Adrenal gland (tissue), 5 donors: ENCODE measurements around the gene TRIM37.

Source experiments
- POLR2A ChIP-seq, 2 donors: fragments of 450-650 bp; IDR thresholded peaks; one replicate each; pipeline ENCODE4 v1.6.1; 2017; ENCODE audit warnings: antibody characterized with exemption in 2 of 2, mild to moderate bottlenecking in 2 of 2, moderate library complexity in 1 of 2
- TF ChIP-seq, protein P1 (sequence below), 6 experiments: fragments of 450-650 bp in 4 of 6; fragments of 200-600 bp in 2 of 6; sonication (generic) in 1 of 6; IDR thresholded peaks; 1 replicate in 5 of 6; 2 replicates in 1 of 6; pipeline versions ENCODE4 v1.5.1 to v1.8.0; 2016 to 2021; ENCODE audit warnings: antibody characterized with exemption in 6 of 6, mild to moderate bottlenecking in 2 of 6, moderate library complexity in 1 of 6
- donor health status: DM: no; HTN: no; CAD: no.

DNA sequence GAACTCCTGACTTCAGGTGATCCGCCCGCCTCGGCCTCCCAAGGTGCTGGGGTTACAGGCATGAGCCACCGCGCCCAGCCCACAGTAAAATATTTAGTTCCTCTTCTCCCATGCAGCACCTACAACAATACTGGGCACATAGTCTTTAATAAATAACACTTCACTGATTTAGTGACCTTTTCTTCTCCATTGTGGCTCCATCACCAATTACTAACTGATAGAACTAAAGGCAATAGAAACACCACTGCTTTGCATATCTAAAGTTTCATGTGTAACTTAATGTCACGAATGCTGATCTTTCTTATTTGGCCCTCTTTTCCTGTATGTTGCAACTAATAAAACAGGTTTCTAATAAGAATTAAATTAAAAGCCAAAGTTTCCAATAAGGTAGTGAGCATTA lies 38.9 kb downstream of the TRIM37 start:
- TF ChIP-seq POLR2A (IDR thresholded peaks at IDR 0.05): no peak
- TF ChIP-seq, protein P1, sequence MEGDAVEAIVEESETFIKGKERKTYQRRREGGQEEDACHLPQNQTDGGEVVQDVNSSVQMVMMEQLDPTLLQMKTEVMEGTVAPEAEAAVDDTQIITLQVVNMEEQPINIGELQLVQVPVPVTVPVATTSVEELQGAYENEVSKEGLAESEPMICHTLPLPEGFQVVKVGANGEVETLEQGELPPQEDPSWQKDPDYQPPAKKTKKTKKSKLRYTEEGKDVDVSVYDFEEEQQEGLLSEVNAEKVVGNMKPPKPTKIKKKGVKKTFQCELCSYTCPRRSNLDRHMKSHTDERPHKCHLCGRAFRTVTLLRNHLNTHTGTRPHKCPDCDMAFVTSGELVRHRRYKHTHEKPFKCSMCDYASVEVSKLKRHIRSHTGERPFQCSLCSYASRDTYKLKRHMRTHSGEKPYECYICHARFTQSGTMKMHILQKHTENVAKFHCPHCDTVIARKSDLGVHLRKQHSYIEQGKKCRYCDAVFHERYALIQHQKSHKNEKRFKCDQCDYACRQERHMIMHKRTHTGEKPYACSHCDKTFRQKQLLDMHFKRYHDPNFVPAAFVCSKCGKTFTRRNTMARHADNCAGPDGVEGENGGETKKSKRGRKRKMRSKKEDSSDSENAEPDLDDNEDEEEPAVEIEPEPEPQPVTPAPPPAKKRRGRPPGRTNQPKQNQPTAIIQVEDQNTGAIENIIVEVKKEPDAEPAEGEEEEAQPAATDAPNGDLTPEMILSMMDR (IDR thresholded peaks at IDR 0.05): no peak
